Endothelial cell of umbilical vein (primary cell): Measurements from ENCODE around the gene GIMAP1.

Source experiments
- EZH2 ChIP-seq: IDR thresholded peaks from 2 replicates; pipeline ENCODE4 v1.6.1; 2012; ENCODE audit warnings: borderline replicate concordance, low read depth, mild to moderate bottlenecking, moderate library complexity, low read length, inconsistent platforms; ENCODE audit not compliant: severe bottlenecking
- POLR2A ChIP-seq: IDR thresholded peaks from 2 replicates; pipeline ENCODE4 v1.6.1; 2012; ENCODE audit warnings: low read depth, mild to moderate bottlenecking, control low read depth, low read length
- TF ChIP-seq, protein P1 (sequence below), 2 donors: IDR thresholded peaks; 1 replicate in 1 of 2; 2 replicates in 1 of 2; pipeline ENCODE4 v1.5.1; 2011; ENCODE audit warnings: low read length in 2 of 2, mild to moderate bottlenecking in 2 of 2, moderate library complexity in 2 of 2, control low read depth in 1 of 2, inconsistent platforms in 1 of 2, low read depth in 1 of 2; ENCODE audit not compliant: insufficient read depth in 1 of 2; ENCODE audit errors: extremely low read depth in 1 of 2

DNA sequence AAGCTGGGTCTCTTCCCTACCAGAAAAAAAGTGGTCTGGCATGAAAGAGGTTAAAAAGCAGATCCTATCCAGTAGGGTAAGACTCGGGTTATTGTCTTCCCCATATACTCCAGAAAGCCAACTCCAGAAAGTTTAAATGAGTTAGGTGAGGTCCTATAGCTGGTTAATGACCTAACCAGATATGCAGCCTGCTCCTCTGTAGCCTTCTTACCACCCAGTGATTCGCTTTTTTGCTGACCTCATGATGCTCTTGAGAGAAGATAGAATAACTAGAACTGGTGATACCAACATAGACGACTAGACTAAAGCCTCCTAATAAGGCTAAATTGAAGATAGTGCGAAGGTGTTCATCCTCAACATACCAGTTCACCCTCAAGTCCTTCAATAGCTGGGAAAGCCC, 675 bp upstream of the GIMAP1 start:
- TF ChIP-seq, protein P1, sequence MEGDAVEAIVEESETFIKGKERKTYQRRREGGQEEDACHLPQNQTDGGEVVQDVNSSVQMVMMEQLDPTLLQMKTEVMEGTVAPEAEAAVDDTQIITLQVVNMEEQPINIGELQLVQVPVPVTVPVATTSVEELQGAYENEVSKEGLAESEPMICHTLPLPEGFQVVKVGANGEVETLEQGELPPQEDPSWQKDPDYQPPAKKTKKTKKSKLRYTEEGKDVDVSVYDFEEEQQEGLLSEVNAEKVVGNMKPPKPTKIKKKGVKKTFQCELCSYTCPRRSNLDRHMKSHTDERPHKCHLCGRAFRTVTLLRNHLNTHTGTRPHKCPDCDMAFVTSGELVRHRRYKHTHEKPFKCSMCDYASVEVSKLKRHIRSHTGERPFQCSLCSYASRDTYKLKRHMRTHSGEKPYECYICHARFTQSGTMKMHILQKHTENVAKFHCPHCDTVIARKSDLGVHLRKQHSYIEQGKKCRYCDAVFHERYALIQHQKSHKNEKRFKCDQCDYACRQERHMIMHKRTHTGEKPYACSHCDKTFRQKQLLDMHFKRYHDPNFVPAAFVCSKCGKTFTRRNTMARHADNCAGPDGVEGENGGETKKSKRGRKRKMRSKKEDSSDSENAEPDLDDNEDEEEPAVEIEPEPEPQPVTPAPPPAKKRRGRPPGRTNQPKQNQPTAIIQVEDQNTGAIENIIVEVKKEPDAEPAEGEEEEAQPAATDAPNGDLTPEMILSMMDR (IDR thresholded peaks at IDR 0.05; ENCODE audit: extremely low read depth in 1 of 2, insufficient read depth in 1 of 2, low read depth in 1 of 2, low read length in 2 of 2) = no peak
- TF ChIP-seq POLR2A (no peak), EZH2 (no peak)
